GM20431 (cell line): Measurements from ENCODE around the gene IL20RA.

Experiments used
- in situ Hi-C: fragments of 300-500 bp; cut with MseI, MboI; formaldehyde crosslinking; loops from one replicate; pipeline ENCODE4 v1.15.0; 2020; ENCODE audit warnings: low sequenced_read_pairs; ENCODE audit not compliant: unreplicated experiment

Gene IL20RA

GRCh38 chr6:137049095-137049494 is 4.3 kb upstream of the IL20RA start:
- in situ Hi-C loops: no loop called here

GRCh38 chr6:137046871-137047412 is 2.2 kb upstream of the IL20RA start:
- in situ Hi-C loops: no loop called here

GRCh38 chr6:137045222-137045789 is 541 bp upstream of the IL20RA start:
- in situ Hi-C loops: no loop called here

DNA sequence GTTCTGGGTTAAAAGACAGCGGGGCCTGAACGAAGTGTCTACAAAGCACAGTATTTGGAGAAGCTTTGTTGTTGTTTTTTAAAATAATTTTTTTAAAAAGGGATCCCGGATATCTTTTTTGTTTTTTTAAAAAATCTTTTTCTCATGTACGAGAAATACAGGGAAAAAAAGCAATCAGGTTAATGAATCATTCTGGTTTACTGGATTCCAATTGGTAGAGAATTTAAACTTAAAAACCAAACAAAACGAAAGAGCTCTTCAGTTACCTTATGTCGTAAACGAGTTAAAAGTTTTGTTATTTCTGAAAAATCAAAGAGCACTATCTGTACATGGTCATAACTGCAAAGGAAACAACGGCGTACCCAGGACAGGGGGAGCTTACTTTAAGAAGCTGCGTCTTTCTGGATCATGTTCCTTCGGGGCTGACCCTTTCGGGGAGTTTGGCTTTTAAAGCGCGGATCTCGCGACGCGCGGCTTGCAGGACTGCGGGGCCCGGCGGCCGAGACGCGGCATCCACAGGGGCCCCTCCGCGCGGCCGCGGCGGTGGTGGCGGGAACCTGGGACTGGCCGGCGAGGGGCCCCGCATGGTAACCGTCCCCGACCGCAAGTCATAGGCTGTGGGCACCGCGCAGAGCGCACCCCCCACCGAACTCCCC is 927 bp downstream of the IL20RA start:
- in situ Hi-C loops: no loop called here

GRCh38 chr6:137040393-137040792 is 4.4 kb downstream of the IL20RA start:
- in situ Hi-C loops: no loop called here

DNA sequence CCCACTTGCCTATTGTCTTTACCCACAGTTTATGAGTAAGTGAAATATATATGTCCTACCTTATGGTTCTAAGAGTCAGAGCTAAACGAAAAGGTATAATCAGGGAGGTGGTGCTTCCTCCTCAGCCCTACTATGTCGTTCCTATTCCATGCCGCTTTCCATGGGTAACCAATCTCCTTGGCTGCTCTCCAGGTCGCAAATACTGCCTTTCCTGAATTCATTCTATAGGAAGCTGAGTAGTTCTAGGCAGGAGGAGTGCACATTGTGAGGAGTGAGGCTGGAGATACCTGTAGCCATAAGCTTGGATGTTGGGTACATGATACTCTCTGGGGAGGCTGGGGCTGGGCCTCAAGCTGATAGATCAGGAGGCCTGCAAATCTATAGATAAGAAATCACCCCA is 5.8 kb downstream of the IL20RA start:
- in situ Hi-C loops: no loop called here

- in situ Hi-C loops: no loop called here
Measured at GRCh38 chr6:137036566-137037300, 8.0 kb downstream of the IL20RA start.

GRCh38 chr6:137033828-137034227 is 10.9 kb downstream of the IL20RA start:
- in situ Hi-C loops: no loop called here

DNA sequence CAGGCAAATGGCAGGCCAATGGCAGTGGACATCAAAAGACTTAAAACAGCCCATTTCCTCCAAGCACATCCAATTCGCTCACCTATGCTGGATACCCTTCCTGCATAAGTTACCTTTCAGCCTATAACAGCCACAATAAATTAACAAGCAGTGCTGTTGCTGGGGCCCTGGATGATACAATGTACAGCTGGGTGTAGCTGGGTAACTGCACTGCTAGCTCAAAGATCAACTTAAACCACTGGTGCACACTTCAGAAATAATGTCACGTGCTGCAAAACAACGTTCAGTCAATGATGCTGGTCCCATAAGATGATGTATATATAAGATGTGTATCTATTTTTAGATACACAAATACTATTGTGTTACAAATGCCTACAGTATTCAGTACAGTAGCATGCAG is 13.6 kb downstream of the IL20RA start:
- in situ Hi-C loops: no loop called here

DNA sequence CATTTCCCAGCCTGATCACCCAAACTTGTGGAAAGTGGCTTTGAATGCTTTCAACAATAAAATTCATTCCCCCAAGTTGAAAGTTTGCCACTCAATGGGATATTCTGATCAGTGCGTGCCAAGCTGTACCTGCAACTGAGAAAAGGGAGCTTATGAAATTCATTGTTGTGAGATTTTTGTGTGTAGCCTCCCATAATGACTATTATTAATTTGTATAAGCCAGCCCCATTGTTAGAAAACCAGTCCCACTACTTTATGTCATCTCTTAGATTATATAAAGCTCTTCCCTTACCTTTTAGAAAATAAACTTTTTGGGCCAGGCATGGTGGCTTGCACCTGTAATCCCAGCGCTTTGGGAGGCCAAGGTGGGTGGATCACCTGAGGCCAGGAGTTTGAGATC is 15.9 kb downstream of the IL20RA start:
- in situ Hi-C loops: no loop called here

DNA sequence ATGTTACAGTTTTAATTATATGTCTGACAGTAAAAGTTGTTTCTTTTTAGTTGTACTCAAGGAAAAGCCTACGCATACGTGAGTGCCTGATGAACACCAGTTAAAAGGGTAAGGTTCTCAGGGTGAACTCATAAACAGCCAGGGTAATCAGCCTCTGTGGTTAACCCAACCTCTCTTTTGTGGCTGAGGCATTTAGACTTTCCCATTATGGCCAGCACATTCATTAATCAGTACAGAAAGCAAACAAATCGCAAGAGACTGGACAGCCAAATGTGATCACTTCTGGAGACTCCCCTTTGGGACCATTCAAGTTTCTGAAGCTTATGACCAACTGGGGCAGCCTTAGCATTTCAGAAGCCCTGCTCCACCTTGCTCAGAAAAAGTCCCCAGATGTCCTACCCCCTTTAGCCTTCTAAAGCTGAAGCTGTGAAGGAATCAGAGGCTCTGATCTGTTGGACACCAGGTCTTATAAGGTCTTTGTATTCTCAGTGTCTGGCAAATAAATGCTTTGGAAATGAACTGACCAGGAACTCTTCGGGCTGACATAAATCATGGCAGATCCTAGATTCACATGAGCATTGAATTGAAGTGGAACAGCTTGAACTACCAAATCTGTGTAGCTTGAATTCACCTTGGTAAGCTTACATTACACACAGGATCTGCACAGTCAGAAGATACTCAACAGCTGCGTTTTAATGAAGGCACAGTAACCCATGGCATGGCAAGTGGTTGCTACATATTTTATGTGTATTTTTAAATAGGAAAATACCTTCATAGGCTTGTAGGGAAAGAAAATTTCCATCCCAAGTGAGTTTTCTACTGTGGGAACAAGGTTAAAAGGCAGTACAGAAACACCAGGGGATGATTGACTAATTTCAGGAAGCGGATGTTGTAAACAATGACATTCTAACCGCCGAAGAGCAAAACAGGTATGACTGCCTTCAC is 18.7 kb downstream of the IL20RA start:
- in situ Hi-C loops: no loop called here

DNA sequence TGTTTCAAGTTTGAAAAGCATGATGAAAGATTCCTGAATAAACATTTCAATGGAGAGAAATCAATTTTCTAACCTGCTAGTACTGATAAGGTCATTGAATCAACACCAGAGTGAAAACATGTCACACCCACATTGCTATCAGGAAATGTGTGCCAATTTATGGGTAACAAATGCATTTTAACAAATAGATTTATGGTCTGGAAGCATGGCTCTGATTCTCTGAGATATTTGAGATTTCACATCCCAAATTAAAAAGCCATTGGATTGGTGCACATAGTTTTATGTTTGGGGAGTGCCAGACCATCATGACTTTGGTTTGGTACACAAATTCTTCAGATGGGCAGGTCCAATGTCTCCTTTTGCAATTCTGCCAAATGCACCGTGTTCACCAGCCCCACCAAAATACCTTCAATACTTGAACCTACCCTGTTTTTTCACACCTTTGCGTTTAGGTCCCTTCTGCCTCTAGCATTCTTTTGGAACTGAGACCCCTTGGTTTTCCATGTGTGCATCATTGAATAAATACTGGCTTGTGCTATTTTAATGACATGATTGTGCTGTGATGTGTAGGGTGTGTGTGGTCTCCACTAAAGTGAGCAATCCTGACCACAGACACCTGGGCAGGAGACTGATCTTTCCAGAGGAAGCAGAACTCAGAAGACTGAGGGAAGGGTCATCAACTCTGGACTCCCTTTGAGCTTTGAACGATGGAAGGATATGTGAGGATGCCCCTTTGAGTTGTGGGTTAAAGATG is 20.4 kb downstream of the IL20RA start:
- in situ Hi-C loops: no loop called here

GRCh38 chr6:137020776-137021175 is 24.0 kb downstream of the IL20RA start:
- in situ Hi-C loops: no loop called here

DNA sequence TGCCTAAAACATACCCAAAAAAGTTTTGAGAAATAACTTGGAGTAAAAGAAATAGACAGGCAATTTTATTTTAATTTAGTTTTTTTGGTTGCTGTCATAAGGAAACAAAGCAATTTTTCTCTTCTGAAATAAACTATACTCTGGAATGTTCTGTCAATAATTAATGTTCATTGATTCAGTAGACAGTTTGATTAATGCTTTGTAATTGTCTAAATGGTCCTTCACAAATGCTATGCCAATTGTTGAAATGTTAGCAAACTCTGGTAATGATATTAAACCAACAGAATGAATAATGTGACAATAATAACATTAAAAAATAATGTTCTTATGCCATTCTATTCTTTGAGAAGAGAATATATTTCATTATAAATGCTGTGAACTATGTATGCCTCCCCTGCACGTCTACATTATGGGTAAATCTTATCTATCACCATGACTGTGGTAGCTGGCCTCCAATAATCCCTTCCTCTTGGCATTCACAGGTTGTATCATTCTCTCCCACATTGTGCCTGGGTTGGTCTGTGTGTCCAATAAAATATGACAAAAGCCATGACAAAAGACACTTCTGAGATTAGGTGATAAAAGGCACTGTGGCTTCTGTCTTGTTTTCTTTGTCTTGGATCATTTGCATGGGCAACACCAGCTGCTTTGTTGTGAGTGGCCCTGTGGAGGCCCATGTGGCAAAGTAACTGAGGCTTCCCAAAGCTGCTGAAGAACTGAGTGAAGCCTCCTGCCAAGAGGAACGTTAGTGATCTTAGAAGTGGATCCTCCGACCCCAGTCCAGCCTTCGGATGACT is 25.1 kb downstream of the IL20RA start:
- in situ Hi-C loops: no loop called here

DNA sequence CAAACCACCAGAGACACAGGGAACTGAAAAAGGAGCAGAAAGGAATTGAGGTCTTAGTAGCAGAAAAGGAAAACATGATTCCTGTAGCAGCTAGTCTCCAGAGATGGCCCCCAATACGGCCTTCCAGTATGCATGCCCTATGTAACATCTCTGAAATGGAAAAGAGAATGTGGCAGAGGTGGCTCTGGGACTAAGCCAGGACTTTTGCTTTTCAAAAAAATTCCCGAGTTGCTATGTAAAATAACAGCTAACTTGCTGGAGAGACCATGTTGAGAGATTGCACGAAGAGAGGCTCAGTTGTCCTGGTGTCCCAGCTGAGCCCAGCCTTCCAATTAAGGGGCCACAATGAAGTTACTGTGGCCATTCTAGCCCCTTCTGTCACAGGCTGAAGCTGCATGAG is 27.7 kb downstream of the IL20RA start:
- in situ Hi-C loops: no loop called here

DNA sequence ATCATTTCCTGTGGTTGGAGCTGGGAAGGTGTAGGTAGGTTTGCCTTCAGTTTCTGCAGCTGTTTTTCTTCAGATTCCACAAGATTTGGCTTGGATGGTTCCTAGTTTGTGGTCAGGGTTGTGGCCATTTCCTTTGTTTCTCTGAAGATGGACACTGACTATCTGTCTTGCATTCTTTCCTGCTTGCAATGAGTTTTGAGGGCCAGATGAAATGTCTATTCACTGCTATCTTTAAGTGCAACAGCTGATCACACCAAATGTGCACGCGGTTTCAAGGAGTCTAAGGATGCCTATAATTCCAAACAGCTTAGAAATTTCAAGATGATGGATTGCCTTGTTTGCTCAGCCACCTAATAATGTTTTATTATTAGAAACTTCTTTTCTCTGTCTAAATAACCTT is 28.4 kb downstream of the IL20RA start:
- in situ Hi-C loops: no loop called here

DNA sequence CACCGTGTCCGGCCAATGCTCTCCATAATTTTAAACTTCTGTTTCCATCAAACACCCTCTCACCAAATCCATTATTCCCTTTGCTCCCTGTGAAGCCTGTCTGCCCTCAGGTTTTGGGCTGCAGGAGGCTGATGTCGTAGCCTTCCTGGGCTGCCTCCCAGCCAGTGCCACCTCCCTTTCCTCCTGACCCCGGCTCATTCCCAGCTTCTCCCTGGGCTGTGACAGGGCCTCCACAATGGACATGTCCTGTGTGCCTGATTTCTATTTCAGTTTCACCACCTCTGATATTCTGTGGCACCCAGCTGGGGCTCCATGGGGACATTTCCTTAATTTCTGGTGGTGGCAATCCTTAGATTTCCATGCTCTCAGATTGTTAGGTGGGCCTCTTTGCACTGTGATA is 28.8 kb downstream of the IL20RA start:
- in situ Hi-C loops: no loop called here

- in situ Hi-C loops: no loop called here
Measured at GRCh38 chr6:137013738-137014602, 30.8 kb downstream of the IL20RA start.
